ENCODE data around the gene TSHZ2.
A peak's percentile ranks its signal among the peaks of the same experiment; 100 is the strongest.

Gene TSHZ2

DNA sequence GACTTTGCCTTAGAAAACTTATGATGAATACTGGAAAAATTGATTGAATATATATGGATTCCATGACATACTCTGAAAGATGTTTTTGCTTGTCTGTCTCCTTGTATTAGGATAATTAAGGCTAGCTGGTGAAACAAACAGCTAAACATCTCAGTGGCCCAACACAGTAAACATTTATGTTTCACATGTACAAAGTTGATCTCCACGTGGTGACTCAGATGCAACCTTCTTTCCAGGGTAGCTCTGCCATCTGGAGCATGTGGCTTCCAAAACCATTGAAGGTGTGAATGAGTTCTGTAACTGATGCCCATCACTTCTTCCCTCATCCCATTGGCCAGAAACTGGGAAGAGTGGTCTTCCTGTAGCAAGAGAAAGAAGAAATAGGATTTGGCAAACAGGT, 196.3 kb downstream of the TSHZ2 start:
- DNase-seq (ENCODE audit: low spot score) = no peak

DNA sequence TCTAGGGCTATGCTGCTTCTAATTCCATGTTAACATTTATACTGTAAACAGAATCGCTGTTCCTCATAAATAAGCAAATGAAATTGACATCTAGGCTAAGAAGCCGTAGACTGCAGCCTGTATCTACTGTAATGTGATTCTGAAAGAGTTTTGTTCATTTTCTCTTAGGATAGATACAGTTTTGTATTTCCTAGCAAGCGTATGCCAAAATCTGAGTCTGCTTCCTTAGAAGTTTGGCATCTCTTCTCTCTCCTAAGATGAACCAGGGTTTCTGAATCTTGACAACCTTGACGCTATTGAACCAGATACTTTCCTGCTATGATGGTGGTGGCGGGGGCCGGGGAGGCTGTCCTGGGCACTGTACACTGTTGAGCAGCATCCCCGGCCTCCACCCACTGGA, 198.0 kb downstream of the TSHZ2 start:
- no peak for DNase-seq (ENCODE audit: low spot score)

DNA sequence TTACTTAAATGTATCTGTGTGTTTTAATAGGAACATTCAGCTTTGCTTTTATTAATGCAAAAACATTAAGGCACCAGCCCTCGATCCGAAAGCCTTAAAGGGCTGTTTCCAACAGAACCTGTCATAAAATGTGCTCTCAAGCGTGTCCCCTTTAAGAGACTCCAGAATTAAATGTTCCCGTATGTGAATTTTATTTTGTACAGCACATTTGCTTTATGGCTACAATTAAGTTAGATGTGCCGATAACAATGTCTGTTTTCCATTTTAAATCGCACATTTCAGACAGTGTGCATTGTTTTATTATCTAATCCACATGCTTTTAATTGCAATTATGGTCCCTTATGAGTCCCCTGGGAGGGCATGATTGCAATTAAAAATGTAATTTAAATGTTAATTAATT, 198.9 kb downstream of the TSHZ2 start:
- DNase-seq (ENCODE audit: low spot score) = no peak

DNA sequence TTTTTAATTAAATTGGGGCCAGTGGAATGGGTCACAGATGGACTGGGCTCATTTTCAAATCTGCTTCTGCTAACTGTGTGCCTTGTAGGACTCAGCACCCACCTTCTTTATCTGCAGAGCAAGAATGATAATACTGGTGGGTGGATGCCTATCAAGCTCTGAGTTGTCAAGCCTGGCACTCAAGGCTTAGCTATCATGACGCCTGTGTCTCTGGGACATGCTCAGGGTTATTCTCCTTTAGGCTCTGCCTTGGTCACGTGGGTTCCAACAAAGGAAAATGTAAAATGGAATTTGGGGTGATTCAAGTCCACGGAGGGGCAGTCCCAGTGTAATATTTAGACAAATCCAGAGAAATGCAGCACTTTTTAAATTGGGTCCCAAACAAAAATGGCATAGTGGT, 202.3 kb downstream of the TSHZ2 start:
- DNase-seq (ENCODE audit: low spot score) = no peak

DNA sequence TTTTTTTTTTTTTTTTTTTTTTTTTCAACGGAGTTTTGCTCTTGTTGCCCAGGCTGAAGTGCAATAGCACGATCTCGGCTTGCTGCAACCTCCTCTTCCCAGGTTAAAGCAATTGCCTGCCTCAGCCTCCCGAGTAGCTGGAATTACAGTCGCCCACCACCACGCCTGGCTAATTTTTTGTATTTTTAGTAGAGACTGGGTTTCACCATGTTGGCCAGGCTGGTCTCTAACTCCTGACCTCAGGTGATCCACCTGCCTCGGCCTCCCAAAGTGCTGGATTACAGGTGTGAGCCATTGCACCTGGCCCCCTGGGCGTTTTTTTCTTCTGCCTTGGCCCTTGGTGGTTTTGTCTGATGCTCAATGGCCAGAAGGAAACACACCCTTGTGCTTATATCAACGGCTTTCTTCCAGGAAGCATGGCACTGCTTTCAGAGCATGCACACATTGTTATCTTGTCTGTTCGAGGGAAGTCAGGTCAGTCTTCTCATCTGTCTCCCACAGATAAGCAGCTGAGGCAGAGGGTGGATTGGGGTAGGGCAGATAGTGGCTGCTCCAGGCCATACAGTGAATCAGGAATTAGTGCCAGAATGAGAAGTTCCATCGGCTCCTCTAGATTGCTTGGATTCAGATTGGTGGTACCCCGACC, 203.1 kb downstream of the TSHZ2 start:
- no peak for DNase-seq (ENCODE audit: low spot score)

DNA sequence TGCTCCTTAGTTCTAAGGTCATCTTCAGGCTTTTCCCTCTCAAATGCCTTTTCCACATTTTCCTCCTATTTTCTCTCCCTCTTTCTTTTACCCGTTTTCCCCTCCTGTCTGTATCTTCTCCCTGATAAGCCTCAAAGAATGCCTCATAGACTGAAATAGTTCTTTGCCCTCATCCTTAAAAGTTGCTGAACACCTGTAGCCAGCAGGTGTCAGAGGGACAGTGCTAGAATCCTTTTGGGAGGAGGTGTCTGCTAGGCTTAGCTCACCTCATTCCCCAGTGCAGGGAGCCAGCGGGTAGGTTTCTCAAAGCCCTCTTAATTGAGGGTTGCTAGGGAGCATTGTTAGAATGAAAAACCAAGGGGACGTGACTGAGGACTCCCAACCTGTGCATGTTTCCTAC, 204.0 kb downstream of the TSHZ2 start:
- no peak for DNase-seq (ENCODE audit: low spot score)

DNA sequence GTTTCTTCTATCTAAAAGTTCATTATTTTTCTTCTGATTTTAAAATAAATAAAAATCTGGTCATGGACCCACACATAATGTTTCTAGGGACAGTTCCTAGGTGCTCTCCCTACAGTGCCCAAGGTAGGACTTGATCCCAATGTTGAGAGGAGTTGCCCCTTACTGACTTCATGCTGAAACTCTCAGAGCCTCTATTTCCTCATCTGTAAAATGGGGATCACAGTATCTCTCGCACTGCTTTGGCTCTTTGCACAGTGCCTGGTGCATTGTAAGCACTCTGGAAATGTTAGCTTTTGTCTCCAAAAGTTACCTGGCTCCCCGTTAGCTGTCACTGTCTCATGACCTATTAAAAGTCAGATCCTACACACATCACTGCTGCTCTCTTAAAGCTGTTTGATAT, 205.5 kb downstream of the TSHZ2 start:
- DNase-seq (ENCODE audit: low spot score) = no peak

DNA sequence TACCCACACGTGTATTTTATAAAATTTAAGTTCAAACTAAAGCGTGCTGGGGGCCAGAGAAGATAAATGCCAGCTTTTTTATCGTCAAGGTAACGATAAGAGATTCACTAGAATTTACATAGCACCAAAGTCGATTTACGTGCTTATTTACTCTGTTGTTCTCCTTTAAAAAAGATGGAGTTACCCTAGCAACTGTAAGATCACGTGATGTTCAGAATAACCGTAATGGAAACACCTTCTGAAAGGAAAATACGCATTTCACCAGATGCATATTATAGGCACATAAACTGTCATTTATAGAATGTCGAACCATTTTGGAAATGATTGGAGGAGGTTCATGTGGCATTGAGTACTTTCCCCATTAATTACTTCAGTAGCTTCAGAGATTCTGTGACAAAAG, 207.6 kb downstream of the TSHZ2 start:
- DNase-seq (ENCODE audit: low spot score) = no peak

DNA sequence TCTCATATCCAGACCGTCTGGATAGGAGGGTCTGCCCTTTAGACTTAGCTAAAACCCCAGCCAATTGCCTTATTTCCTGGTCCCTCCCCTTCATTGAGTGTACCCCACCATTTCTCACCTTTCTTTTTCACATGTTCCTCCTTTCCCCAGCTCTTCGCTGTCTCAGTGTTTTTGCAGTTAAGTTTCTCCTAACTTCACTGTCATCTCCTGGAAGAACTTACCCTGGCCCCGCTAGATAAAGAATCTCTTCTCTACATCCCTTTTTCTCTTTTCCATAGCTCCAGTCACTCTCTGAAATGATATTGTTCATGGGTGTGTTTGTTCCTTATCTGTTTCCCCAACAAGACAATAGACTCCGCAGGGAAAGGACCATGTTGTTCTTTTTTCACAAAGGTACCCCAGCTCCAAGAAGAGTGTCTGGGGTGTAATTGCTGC, 208.8 kb downstream of the TSHZ2 start:
- DNase-seq (ENCODE audit: low spot score) = no peak

DNA sequence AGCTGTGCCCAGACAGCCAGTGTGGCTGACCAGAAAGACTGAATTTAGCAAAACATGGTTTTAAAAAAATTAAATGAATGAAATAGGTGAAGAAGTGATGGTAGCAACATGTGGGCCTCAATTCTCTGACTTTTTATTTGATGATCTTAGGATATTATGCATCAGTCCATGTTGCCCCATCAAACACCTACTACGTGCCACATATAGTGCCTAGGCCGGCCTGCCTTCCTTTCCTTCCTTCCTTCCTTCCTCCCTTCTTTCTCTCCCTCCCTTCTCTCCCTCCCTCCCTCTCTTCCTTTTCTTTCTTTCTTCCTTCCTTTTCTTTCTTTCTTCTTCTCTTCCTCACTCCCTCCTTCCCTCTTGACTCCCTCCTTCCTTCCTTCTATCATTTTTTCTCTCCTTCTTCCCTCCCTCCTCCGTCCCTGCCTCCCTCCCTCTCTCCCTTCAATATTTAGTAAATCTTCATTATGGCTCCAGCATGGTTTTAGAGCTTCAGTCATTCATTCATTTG, 209.8 kb downstream of the TSHZ2 start:
- DNase-seq (ENCODE audit: low spot score) = no peak

DNA sequence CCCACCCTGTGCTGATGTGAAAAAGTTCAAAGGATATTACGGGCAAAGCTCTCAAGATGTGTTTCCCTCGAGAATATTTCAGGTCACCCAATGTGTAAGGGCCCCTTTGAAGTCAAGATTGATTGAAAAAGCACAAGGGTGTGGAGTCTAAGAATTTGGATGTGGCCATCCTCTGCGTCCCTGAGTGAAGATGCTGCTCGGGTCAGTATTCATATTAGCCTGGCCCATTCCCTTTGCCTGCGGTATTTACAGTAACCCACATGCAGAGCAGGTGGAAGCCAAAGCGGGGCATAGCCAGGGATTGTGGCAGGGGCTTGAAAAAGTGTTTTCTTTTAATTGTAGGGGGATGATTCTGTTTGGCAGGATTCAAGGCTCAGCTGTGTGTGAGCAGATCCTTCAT, 211.0 kb downstream of the TSHZ2 start:
- DNase-seq (ENCODE audit: low spot score) = no peak

DNA sequence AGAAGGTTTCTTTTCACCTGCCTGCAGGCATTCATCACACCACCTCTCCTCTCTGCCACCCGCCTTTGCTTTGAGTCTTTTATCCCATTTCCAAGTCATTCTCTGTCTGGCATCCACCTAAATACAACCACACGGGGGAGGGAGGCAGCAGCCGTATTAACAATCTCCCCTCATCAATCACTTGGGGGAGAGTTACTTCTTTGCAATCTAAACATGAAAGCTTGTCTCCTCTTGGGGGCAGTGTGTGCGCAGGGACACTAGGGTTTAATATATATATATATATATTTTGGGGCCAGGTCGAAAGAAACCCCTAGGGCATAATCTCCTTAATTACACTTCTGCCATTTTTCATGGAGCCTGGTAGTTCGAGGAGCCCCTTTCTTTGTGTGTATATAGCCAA, 214.5 kb downstream of the TSHZ2 start:
- DNase-seq (ENCODE audit: low spot score) = no peak

DNA sequence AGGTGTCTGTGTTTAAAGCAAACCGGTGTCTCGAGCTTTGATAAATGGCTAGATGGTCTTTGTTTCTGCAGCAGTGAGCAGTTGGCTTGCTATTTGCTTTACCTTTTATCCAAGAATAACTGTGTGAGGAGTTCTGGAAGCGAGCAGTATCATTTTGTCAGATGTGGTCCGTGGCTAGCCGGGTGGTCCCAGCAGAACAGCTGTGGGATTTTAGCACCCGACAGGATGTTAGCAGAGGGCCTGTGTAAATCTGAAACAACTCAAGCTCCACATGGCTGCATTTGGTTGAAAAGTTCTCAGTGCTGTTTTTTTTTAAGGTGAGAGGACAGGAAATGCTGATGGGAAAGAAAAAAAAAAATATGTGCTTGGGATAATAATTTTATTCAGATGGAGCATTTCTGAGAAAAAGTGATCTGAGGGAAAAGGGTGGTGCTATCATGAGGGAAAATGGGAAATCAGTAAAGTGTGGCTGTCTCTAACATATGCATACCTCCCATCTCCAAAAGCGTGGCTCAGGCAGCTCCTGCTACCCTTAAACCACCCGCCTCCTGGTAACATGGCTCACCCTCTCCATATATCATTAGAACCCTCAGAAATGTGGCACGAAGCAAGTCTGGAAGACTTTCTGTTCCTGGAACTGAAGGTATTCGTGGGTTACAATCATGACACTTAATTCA, 215.4 kb downstream of the TSHZ2 start:
- DNase-seq (ENCODE audit: low spot score) = no peak

DNA sequence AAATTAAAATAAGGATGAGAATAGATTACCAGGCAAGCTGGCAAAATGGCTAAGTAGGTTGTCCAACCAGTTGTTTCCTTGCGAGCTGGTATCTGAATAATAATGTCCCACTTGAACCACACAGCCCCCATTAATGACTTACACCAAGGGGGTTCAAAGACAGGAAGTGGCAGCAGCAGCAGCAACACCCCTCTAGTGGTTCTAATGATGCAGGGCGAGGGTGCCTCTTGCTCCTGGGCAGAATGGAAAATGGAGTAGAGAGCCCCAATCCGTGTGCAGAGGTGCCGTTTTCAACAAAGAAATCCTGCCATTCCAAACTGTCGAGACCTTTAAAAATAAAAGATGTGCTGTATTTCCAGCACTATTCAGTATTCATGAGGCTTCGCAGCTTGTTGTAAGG, 218.1 kb downstream of the TSHZ2 start:
- DNase-seq (ENCODE audit: low spot score) = no peak

DNA sequence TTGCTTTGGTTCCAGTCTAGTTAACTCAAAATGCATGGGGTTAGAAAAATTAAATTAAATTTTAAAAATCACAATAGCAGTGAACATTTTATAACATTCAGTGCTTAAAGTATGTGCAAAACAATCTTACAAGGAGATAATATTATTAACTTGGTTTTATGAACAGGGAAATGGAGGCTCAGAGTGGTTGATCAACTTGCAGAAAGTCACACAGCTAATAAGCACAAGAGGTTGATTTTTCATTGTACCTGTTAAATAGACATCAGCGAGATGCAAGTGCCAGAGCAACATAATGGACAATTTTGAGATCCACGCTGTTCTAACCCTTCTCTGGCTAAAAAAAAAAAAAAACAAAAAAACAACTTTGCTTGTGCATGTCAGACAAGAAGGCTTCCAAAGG, 219.8 kb downstream of the TSHZ2 start:
- no peak for DNase-seq (ENCODE audit: low spot score)

DNA sequence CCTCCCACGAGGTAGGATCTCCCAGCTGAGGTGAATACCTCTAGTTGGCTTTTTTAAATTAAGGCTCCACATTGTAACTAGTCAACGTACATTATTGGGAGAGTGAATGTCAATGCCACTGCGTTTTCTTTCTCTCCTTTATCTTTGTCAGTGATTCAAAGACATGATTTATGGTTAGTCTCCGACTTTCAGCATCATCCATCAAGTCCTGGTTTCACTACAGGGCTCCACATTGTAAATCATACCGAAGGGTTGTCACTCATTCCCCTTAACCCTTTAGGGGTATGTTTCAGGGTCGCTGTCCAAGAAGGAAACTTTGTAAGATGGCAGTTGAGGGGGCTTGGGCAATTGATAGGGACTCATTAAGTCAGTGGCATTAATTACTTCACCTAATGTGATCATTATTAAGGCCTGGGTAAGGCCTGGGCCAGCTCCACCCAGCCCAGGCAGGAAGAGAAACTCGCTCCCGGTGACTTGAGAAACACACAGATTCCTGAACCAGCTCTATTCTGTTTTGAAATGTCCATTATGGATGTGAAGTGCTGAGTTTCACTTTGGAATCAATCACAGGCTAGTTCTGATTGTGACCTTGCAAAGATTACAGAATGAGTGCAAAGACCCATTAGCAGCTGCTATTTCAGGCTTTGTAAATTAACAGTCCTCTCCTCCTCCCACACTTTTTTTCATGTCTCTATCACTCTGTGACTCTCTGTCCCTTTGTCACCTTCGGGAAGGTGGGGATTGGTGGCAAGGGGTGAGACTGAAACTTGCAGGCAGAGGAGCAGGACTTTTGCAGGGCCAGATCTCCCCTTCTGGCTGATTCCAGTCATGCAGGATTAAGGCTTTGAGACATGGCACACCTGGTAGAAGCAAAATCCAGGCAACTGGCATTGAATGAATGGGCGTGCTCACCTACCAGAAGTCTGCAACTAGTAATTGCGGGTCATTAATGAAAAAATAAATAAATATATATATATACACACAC, 222.4 kb downstream of the TSHZ2 start:
- no peak for DNase-seq (ENCODE audit: low spot score)

DNA sequence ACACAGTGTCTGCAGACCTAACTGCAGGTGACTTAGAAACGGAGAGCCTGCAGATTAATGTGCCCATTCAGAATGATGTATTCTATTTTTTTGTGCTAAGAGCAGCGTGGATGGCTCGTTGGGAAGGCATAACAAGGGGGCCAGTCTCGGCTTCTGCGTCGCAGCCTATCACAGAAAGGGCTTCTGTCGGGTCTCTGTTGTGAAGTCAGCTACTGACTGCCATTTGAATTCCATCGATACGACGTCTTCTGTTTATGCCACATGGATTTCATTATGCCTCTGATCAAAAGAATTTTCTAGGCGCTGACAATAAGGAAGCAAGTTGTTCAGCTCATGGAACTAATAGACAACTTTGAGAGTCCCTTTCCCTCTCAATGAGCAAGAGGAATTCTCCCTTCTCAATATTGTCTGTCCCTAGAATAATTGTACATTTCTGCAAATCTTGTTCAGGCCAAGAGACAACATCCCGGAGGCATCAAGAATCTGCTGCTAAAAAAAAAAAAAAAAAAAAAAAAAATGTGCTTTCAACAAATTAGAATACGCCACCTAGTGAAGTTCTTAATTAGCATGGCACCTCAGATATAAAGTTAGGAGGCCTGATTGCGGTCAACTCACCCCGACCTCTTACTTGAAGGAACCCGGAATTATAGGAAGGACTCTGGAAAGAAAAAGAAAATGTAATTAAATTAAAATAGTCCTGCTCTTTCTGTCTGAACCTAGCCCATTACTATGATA, 223.9 kb downstream of the TSHZ2 start:
- peak; percentile 22 for DNase-seq (ENCODE audit: low spot score)

DNA sequence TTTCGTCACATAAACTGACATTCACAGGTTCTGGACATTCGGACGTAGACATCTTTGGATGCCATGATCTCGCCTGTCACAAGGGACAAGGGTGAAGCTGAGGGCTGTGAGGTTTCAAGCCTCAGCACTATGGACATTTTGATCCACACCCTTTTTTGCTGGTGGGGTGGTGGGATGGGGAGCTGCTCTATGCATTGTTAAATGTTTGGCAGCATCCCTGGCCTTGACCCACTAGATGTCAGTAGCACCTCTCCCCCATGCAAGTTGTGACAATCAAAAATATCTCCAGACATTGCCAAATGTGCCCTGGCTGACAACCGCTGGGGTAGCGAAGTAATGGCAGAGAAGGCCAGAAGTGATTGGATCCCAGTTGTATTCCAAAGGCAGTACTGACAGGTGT, 229.4 kb downstream of the TSHZ2 start:
- DNase-seq (ENCODE audit: low spot score) = no peak

DNA sequence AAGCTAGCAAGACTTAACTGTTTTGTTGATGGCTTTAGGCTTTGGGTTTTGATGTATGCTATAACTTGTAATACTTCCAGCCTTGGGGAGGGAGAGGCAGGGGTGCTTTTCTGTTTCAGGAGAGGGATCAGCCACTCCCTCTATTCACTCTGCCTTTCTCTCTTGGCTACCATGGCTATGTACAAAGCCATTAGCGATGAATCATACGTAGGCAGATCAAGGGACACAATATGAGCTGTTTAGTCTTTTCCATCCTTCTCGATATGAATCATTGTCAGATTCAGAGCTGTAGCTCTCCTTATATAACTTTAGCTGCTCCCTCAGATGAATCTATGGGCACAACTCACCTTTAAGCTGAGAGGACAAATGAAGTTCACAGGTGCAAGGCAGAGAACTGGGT, 230.6 kb downstream of the TSHZ2 start:
- DNase-seq (ENCODE audit: low spot score) = peak; percentile 13

DNA sequence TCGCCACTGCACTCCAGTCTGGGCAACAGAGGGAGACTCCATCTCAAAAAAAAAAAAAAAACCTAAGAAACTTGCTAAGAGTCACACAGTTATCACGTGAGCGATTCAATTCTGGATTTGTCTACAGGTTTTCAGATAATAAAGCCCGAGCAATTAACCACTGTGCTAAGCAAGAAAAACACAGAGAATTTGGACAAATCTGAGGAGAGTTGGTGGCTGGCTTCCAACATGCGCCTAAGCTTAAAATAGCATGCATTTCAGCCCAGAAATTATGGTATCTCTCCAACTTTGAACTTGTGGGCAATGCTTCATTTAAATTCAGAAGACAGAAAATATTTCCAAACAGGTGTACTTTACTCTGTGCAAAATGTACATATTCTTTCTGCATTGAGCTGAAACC, 232.9 kb downstream of the TSHZ2 start:
- DNase-seq (ENCODE audit: low spot score) = no peak

DNA sequence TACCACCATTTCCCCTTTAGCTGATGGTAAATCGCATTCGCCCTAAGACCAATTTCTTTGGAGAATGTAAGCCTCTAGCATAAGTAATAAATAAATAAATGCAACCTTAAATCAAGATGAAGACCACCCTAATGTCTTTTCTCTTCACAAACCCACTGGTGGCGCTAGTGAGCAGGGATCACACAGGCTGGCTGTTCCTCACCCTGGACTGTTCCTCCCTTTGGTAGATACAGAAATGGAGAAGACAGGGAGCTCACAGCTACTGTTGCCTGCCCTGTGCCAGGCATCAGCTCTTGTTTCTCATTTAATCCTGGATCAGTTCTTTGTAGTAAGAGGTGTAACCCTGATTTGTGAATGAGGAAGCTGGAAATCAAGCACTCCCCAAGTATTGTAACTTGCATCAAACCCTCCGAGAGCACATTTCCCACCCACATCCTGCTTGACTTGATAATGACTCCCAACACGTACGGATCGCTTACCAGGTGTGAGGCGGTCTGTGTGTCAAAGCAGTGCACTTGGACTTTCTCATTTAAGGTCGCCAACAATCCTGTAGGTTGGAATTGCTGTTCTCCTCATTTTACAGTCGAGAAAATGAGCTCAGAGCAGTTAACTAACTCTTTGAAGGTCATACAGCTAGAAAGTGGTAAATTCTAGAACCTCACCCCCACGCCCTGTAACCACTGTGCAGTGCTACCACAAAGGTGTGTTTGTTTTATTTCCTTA, 236.1 kb downstream of the TSHZ2 start:
- no peak for DNase-seq (ENCODE audit: low spot score)
